Measurements from ENCODE around the gene CALML4. TPM values are rescaled to one million over a fixed set of nuclear protein-coding genes. Genes with fewer than 3 reads are reported as not detected.
A peak's percentile ranks its signal among the peaks of the same experiment; 100 is the strongest.
"Not testable (repeated sequence)": the region's sequence is repeated elsewhere in the genome, so short reads cannot be mapped to it uniquely, and the experiment has no call there.

Gene CALML4
- total RNA-seq, 1 donor from 2014 or later: 0.99 TPM

DNA sequence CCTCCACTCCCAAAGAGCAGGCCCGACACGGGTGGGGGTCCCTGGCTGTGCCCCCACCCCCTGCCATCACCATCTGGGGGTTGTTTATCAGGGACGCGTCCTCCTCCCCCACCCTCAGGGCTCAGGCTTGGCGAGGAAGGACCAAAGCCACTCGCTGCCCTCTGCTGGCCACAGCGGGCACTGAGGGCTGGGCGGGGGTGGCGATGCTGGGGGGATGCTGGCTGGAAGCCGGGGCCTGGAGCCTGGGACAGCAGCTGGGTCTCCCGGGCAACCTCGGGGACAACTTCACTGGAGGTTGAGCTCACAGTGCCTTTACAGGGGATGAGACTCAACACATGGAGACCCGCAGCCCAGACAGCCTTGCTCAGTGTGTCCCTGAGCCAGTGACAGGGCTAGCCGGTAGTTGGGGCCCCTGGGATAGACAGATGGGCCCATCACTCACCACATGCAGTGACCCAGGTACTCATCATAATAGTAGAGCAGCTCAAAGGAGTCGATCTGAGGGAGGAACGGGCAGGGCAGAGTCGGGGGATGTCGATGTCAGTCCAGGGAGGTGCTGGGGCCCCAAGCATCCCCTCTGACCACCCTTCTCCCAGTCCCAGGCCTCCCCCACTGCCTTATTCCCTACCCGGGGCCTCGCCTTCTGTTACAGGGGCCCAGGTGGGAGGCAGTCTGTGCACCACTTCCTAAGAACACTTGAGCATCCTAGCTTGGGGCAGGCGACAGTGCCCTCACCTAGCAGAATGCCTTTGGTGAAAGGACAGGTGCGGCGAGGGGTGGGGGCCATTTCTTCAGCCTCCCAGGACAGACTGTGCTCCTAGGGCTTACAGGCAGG lies 5.9 kb upstream of the CALML4 start:
- peak; percentile 71 for ATAC-seq
- DNase-seq: peak; percentile 79
- intact Hi-C loops (cut with micrococcal nuclease): no loop called here

DNA sequence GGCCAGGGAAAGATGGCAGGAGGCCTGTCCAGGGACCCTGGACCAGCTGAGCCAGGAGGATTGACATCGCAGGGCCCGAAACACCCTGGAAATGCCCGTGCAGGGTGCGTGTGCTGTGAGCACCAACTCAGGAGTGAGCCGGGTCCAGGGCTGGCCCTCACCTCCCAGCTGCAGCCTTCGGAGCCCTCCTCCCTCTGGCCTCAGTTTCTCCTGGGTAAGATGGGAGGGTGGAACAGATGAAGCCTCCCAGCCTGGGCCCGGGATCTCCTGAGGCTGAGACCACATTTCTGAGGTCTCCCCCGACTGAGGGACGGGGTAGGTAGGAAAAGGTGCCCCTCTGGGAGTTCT lies 5.3 kb upstream of the CALML4 start:
- DNase-seq (no peak), ATAC-seq (no peak)
- intact Hi-C loops (cut with micrococcal nuclease): no loop called here

DNA sequence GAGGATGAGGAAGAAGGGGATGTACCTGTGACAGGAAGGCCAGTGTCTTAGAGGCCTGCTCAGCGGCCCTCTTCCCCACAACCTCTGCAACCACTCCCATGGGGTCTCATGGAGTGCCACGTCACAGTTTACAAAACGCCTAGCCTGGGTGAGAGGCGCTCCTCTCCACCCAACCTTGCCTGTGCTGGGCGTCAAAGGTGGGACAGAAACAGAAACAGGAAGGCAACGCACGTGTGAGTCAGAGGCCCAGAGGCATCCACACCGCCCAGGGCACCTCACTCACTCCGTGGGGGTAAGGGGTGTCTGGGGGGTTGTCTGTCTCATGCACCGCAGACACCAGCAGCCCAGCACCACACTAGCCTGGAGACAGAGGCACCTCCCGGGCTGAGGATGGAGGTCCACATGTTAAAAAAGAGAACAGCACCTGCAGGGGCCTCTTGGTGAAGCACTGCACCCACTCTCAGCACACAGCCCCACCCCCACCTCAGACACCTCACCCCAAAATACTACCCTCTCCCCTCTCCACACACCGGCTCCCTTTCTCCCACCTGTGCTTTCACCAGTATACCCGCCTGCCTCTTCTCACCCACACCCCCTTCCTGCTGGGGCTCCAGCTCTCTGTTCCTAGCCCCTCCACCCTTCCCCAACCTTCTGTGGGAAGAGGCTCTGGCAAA lies 4.7 kb upstream of the CALML4 start:
- ATAC-seq (no peak), DNase-seq (no peak)
- intact Hi-C loops (cut with micrococcal nuclease): no loop called here

DNA sequence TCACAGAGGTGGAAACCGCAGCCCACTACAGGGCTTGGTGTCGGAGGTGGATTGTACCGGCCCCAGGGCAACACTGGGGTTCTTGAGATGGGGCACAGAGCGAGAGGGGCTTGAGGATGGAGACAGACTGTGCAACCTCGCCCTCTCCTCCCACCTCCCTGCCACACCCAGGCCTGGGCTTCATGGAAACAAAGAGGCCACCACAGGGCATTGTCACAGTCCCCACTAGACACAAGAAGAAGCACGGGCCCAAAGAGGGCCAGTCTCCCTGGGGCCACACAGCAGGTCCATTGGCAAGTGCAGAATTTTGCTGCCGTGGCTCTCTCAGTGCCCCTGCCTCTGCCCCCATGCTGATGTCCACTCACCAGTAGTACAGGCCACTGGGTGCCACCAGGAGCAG lies 4.1 kb upstream of the CALML4 start:
- no peak for ATAC-seq
- intact Hi-C loops (cut with micrococcal nuclease): no loop called here
- DNase-seq: no peak

DNA sequence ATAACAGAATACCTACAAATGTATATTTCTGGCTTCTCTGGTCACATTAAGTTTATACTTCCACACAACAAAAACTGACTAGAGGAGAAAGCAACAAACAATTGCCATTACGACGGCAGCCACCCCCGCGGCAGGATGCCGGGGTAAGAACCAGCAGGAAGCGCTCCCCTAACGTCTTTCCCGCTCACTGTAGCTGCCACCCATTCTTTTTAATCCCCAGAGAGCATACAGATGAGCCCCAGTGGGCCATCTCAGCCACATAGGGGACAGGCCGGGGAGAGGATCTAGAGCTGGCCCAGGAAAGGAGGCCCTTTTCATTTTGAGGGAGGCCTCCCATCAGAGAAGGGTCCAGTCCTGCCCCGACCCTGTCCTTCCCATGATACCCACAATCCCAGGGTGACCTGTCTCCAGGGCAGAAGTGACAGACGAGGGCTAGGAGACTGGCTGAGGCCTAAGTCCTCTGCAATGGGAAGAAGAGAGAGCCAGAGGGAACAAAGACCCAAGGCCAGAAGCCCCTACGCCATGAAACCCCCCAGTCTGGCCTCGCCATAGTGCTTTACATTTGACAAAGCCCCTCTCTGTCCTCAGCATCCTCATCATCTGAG lies 3.6 kb upstream of the CALML4 start:
- ATAC-seq: no peak
- no peak for DNase-seq
- intact Hi-C loops (cut with micrococcal nuclease): no loop called here

DNA sequence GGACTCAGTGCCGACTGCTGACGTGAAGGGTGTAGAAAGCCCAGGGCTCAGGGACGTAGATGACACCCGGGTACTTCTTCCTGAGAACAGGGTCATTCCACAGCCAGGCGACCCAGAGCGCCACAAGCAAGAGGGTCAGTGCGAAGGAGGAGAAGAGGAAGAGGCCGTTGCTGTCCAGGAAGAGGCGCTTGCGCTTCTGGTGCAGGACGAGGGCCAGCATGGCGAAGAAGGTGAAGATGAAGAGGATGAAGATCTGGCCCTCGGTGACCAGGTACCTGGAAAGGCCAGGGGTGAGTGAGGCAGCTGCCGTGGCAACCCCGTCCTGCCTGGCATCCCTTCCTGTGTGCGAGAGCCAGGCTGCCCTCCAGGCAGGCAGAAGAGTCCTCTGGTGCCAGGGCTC lies 3.0 kb upstream of the CALML4 start:
- intact Hi-C loops (cut with micrococcal nuclease): no loop called here
- ATAC-seq: no peak
- no peak for DNase-seq

DNA sequence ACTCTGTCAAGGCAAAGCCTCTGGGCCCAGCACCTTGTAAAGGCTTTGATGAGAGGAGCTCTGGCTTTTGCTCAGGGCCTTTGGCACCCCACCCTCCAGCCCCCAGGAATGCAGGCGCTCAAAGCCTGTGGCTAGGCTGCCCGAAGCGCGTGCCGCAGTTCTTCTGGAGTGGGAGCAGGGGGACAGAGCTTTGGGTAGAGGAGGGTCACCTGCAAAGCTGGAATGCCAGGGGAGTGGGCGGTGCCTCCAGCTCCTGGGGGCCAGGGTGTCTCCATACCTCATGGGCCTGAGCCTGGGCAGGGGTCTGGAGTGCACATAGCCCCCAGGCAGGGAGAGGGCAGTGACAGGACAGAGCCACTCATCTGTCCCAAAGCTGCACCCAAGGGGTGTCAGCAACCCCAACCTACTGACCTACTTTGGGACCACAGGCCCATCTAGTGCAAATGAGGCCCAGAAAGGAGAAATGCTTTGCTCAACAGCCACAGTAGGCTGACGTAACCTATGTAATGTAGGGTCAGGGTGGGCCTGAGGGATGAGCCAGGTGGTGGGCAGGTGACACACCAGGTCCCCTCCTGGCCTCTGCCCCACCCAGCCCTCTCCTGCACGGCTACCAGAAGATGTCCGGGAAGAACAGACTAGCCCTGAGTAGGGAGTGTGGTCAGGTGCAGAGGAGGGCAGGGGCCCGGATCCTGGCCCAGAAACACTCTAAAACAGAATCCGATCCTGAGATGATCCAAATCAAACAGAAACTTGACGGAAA lies 2.2 kb upstream of the CALML4 start:
- DNase-seq: no peak
- ATAC-seq: no peak
- intact Hi-C loops (cut with micrococcal nuclease): no loop called here

DNA sequence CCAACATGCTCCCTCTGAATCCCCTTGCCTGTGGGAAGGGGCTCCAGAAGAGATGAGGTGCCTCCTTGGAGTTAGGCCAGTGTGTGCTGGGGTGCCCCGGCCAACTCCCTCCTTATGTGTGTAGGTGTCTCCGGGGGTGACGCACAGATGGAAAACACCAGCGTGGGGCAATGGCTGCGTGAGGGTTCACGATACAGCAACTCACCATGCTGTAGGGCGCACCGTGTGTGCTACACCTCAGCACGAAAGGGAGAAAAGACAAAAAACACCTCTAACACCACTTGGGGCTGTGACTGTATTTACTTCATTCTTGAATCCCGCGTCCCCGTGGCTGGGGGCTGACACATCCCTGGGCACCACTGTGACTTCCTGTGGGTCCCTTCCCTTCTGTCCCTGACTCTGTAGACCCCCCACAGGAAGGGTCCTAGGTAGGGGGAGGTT lies 1.6 kb upstream of the CALML4 start:
- DNase-seq (no peak), ATAC-seq (no peak)
- intact Hi-C loops (cut with micrococcal nuclease): no loop called here

DNA sequence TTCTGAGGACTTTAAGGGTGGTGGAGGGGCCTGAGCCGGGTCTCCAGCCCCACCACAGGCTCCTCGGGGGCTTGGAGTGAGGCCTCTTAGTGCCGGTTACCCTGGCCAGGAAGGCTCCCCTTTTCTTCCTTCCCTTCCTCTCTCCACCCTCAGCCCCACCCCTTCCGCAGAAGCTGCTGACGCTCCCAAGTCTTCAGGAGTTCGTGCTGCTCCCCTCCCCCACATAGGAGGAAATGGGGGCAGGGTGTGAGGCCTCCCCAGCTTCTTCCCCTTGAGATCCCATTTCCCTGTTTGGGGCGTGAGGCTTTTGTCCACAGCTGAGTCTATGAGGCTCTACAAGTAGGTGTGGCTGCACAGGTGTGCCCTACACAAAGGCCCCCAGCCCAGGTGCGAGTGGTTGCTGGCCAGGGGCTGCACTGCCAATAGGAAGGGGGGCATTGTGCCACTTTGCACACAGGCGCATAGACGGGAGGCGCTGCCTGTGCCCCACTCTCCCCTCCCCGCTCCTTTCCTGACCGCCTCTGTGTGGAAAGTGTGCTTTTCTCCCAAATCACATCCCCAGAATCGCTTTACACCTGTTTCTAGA lies 915 bp upstream of the CALML4 start:
- peak; percentile 69 for DNase-seq
- peak; percentile 67 for ATAC-seq
- intact Hi-C loops (cut with micrococcal nuclease): no loop called here

DNA sequence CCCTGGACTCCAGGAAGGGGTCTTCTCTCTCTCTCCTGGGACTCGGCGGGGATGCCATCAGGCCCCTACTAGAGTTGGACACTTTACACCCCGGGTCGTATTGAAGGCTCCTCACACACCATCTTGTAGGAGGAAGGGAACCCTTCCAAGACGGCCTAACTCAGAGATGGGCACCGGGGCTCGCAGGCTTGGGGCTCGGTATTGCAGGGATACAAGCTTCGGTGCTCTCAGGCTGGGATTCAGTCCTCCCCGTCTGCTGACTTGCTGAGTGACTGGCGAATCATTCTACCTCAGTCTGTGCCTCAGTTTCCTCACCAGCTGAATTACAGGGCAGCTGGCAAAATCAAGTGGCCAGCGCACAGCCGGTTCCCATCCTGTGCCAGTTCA lies 419 bp upstream of the CALML4 start:
- intact Hi-C loops (cut with micrococcal nuclease): no loop called here
- ATAC-seq (no peak), DNase-seq (no peak)

DNA sequence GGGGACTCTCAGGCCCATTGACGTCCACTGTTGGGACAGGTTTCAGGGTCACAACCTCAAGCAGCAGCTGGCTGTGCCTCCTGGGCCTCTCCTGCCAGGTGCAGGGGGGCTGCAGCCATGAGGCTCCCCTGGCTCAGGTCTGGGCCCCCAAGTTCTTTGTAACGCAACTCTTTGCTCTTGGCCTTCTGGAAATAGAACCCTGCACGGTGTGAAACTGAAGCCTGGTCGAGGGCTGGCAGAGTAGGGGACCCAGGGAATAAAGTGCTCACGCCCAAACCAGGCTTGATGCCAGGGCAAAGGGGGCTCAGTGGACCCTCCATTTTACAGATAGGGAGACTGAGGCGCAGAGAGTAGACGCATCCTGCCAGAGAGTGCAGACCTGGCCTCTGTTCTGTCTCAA lies 771 bp downstream of the CALML4 start:
- DNase-seq (no peak), ATAC-seq (no peak)
- intact Hi-C loops (cut with micrococcal nuclease): no loop called here

DNA sequence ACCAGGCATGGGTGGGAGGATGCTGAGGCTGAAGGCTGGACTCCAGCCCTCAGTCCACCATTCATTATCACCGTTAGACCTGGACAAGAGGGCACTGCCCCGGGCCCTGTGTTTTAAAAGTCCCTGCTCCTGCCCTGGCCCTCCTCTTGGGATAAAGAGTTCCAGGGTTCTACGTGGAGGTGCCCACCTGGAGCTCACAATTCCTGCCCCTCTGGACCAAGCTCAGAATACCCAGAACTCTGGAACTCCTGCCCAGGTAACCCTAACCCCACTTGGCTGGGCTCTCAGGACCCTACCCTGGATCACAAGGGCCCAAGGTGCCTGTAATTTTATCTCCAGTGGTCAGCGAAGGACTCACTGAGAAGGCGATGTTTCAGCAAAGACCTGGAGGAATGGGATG lies 1.2 kb downstream of the CALML4 start:
- ATAC-seq: no peak
- no peak for DNase-seq
- intact Hi-C loops (cut with micrococcal nuclease): no loop called here

DNA sequence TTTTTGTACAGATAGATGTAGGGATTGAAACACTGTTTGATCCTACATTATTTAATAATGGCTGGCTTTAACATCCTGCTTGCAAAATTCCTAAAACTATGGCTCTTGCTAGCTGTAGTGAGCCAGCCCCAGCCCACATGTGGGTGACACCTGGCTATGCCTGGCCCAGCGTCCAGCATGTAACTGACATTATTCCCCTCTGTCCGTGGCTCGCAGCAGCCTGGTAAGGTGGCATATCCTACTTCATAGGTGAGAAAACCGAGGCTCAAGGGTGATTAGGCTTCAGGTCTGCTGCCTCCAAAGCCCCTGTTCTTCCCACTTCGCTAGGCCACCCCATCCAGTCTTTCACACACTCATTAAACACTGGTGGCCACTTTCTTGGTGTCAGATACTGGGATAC lies 1.6 kb downstream of the CALML4 start:
- no peak for DNase-seq
- intact Hi-C loops (cut with micrococcal nuclease): no loop called here
- no peak for ATAC-seq

DNA sequence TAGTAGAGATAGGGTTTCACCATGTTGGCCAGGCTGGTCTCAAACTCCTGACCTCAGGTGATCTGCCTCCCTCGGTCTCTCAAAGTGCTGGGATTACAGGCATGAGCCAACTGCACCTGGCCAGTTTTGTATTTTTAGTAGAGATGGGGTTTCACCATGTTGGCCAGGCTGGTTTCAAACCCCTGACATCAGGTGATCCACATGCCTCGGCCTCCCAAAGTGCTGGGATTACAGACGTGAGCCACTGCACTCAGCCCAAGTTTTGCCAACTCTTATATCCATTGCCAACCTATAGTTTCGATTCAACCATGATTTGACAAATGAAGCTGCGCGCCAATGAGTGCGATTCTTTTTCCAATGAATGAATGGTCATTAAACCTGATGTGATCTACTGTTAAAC lies 2.1 kb downstream of the CALML4 start:
- intact Hi-C loops (cut with micrococcal nuclease); DNase-seq; ATAC-seq: not testable (repeated sequence)

DNA sequence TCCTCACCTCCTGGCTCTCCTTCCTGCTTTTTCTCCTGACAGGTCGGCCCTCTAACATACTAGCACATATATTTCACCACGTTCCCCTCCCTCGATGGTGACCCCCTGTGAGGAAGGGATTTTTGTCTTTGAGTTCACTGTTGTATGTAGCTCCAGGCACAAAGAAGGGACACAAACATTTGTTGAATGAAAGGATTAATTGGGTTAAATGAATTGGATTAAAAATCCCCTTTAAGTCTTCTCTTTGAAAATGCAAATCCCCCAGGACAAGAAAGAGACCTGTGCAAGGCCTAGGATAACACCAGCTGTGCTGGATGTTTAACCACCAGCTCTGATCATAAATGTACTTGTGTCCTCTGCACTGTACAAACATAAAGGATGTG lies 3.3 kb downstream of the CALML4 start:
- intact Hi-C loops (cut with micrococcal nuclease): no loop called here
- ATAC-seq (no peak), DNase-seq (no peak)

DNA sequence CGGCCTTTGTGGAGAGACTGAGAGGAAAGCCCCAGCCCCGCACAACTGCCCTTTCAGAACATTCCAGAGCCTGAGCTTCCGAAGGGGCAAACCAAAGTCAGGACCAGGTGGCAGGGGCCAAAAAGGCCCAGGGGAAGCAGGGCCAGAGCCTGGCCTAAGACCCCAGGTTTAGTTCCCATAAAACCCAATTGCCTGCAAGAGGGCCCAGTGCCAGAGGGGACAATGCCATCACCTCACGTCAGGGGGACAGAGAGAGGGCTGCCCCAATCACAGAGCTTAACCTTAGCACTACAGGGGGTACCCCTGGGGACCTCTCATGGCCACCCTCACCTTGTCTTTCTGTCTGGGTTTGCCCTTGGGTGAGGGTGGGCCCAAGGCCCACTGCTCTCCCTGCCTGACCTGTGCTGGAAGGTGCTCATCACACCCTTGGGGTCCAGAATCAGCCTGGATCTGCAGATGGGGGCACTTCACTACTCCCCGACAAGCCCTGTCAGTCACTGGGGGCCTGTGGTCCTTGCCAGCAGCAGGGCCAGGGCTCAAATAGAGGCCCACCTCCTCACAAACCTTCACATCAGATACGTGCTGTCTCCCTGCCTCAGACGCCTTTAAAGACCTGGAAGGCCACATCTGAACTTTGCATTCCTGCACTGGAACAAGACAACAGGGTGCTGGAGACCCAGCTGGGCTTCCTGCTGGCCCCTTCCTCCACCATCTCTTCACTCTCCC lies 3.8 kb downstream of the CALML4 start:
- DNase-seq (no peak), ATAC-seq (no peak)
- intact Hi-C loops (cut with micrococcal nuclease): no loop called here

DNA sequence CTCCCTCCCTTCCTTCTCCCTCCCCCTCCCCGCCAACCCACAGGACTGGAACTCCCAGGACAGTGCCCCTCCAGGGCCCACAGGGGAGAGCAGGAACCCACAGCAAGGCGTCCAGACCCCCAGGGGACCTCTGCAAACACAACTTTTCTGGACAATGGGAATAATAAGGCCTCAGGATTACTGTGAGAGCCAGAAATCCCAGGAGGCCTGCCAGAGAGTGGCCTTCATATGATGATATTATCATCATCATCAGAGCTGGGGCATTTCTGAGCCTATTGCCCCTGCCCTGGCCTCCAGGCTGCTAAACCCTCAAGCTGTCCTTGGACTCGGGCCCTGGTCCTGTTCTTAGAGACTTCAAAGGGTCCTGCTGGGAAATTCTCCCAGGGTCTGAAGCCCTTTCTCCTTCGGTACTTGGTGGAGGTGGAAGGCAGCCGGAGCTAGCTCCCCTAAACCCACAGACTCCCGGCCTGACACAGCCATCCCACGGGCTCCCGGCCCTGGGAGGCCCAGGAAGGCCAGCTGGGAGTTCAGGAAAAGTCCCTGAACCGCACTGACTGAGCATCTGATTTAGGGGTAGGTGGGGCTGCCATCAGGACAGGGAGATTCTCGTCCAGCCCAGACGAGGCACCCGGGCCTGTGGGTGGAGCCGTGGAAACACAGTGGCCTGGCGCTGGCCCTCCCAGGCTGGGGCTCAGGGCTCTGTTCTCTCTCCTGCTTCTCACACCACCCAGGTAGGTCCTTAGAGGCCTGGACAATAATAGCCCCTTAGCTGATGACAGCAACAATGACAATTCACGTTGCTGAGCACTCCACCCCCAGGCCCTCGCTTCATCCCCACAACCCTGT lies 4.9 kb downstream of the CALML4 start:
- intact Hi-C loops (cut with micrococcal nuclease): no loop called here
- ATAC-seq: no peak
- no peak for DNase-seq

DNA sequence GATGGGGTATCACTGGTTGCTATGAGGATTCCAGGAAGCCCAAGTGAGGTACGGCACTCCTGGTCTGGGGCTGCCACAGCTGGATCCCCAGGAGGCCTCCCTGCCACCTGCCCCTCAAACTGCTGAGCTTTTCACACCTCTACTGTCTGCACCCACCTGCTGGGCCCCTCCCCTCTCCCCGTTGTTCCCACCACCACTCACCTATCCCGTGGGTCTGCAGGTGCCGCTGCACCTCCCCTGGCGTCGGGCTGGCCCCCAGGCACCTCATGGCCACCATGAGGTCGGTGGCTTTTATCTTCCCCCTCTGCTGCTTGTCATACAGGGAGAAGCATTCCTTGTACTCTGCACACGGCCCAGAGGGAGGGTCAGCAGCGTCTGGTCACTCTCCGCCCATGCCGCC lies 5.8 kb downstream of the CALML4 start:
- intact Hi-C loops (cut with micrococcal nuclease): no loop called here
- ATAC-seq (no peak), DNase-seq (no peak)
